A673 (cell line): ENCODE measurements around the gene MIER2. TPM values are rescaled to one million over a fixed set of nuclear protein-coding genes. Genes with fewer than 3 reads are reported as not detected.

ENCODE experiments used
- BruUV-seq: library from RNA; stranded (reverse); fragments of 400-500 nt; replicated peaks from 2 replicates; lab custom pipeline; 2021; lab: Mats Ljungman, UMichigan
- CTCF ChIA-PET: fragments of 300-600 bp; sonication (Branson Sonifier 250); formaldehyde crosslinking; loops from one replicate; lab custom pipeline; 2022; ENCODE audit warnings: antibody characterized with exemption; lab: Charles Lee
- POLR2A ChIA-PET: fragments of 300-600 bp; sonication (Branson Sonifier 250); formaldehyde crosslinking; loops from one replicate; lab custom pipeline; 2022; ENCODE audit warnings: antibody characterized with exemption; ENCODE audit not compliant: low non-redundant PET; lab: Charles Lee
- DNase-seq: peaks from one replicate; pipeline ENCODE4 v3.0.0-alpha.2; 2015; ENCODE audit warnings: low spot score
- H3K27ac ChIP-seq: fragments of 200-600 bp; sonication (generic); 2 replicates; pipeline ENCODE4 v1.5.1; 2016; ENCODE audit warnings: mixed run types, low read depth, mild to moderate bottlenecking, mixed read lengths, antibody characterized with exemption, low read length; ENCODE audit not compliant: poor library complexity, severe bottlenecking
- H3K27me3 ChIP-seq: fragments of 200-600 bp; sonication (generic); replicated peaks from 2 replicates; pipeline ENCODE4 v1.6.1; 2017; ENCODE audit warnings: mixed run types, low read depth, mild to moderate bottlenecking, mixed read lengths, antibody characterized with exemption, low read length; ENCODE audit not compliant: insufficient read depth, poor library complexity
- H3K36me3 ChIP-seq: fragments of 200-600 bp; sonication (generic); 2 replicates; pipeline ENCODE4 v1.6.1; 2016; ENCODE audit warnings: mixed run types, mild to moderate bottlenecking, mixed read lengths, antibody characterized with exemption, low read length; ENCODE audit not compliant: insufficient read depth, poor library complexity, severe bottlenecking
- H3K4me1 ChIP-seq: fragments of 200-600 bp; sonication (generic); 2 replicates; pipeline ENCODE4 v1.6.1; 2017; ENCODE audit warnings: mixed run types, mild to moderate bottlenecking, mixed read lengths, antibody characterized with exemption, low read length; ENCODE audit not compliant: insufficient read depth, poor library complexity, severe bottlenecking
- H3K4me3 ChIP-seq: fragments of 200-600 bp; sonication (generic); 2 replicates; pipeline ENCODE4 v1.5.1; 2016; ENCODE audit warnings: low read depth, mixed run types, mild to moderate bottlenecking, mixed read lengths, low read length; ENCODE audit not compliant: poor library complexity, severe bottlenecking
- H3K9me3 ChIP-seq: fragments of 200-600 bp; sonication (generic); 2 replicates; pipeline ENCODE4 v1.6.1; 2016; ENCODE audit warnings: mixed run types, low read depth, mild to moderate bottlenecking, mixed read lengths, antibody characterized with exemption, low read length; ENCODE audit not compliant: poor library complexity, severe bottlenecking
- CTCF ChIP-seq: fragments of 300-800, 200-600 bp; sonication (generic); conservative IDR thresholded peaks from 2 replicates; pipeline ENCODE4 v1.5.1; 2017; ENCODE audit warnings: low read depth, mild to moderate bottlenecking, antibody characterized with exemption, low read length, moderate library complexity, mixed read lengths
- EZH2 ChIP-seq: fragments of 200-600 bp; sonication (generic); IDR thresholded peaks from 2 replicates; pipeline ENCODE4 v1.6.1; 2017; ENCODE audit warnings: borderline replicate concordance, low read depth, mild to moderate bottlenecking, mixed read lengths, antibody characterized with exemption, low read length; ENCODE audit not compliant: poor library complexity, severe bottlenecking
- intact Hi-C: fragments of 100-400 bp; cut with micrococcal nuclease; formaldehyde crosslinking; loops from one replicate; pipeline ENCODE4 v1.10.0; 2022; ENCODE audit not compliant: unreplicated experiment
- total RNA-seq: library from RNA; stranded (reverse); gene quantifications from 2 replicates; pipeline ENCODE4 v1.2.3, GENCODE V29; 2021

MIER2 gene
- total RNA-seq, 1 experiment from 2014 or later, result 47.8 TPM

GRCh38 chr19:338421-338820, 6.2 kb downstream of the MIER2 start:
- TF ChIP-seq CTCF, result no peak
- no peak for TF ChIP-seq EZH2
- ChIA-PET CTCF (no interaction called here), POLR2A (no interaction called here)
- Histone ChIP-seq H3K4me3 (no peak overlapping the region), H3K4me1 (peaks cover 16% of the 10 kb centered on the region), H3K36me3 (peaks cover 10% of the 10 kb centered on the region), H3K27me3 (no peaks in the 10 kb centered on the region), H3K27ac (no peak overlapping the region), H3K9me3 (no peaks in the 10 kb centered on the region)
- BruUV-seq, result no TSS peak
- DNase-seq, result no peak
- intact Hi-C loops, result no loop called here

GRCh38 chr19:336067-336614, 8.5 kb downstream of the MIER2 start:
- BruUV-seq, result no TSS peak
- no peak for DNase-seq
- Histone ChIP-seq H3K36me3 (peaks cover 15% of the 10 kb centered on the region), H3K4me3 (no peak overlapping the region), H3K9me3 (no peaks in the 10 kb centered on the region), H3K27me3 (no peaks in the 10 kb centered on the region), H3K4me1 (no peaks in the 10 kb centered on the region), H3K27ac (no peak overlapping the region)
- CTCF ChIA-PET, result no interaction called here
- intact Hi-C loops, result no loop called here
- TF ChIP-seq EZH2, result no peak
- no peak for TF ChIP-seq CTCF
- POLR2A ChIA-PET, result no interaction called here

GRCh38 chr19:335486-336066, 9.0 kb downstream of the MIER2 start:
- Histone ChIP-seq H3K4me3 (no peak overlapping the region), H3K27me3 (no peaks in the 10 kb centered on the region), H3K27ac (no peak overlapping the region), H3K4me1 (no peaks in the 10 kb centered on the region), H3K9me3 (peaks cover 4% of the 10 kb centered on the region), H3K36me3 (peaks cover 21% of the 10 kb centered on the region)
- TF ChIP-seq EZH2, result no peak
- no peak for TF ChIP-seq CTCF
- BruUV-seq, result no TSS peak
- ChIA-PET CTCF (no interaction called here), POLR2A (no interaction called here)
- DNase-seq, result no peak
- intact Hi-C loops, result no loop called here
